CD14-positive monocyte (primary cell): ENCODE measurements around the gene TCHP. TPM values are rescaled to one million over a fixed set of nuclear protein-coding genes. Genes with fewer than 3 reads are reported as not detected.
A peak's percentile ranks its signal among the peaks of the same experiment; 100 is the strongest.

Experiments used
- DNase-seq, 3 donors: peaks; one replicate each; pipeline ENCODE4 v3.0.0-alpha.2; 2011 to 2022
- H2AFZ ChIP-seq: 2 replicates; pipeline ENCODE4 v1.6.0; 2012; ENCODE audit warnings: mild to moderate bottlenecking, low read depth, low read length, inconsistent platforms; ENCODE audit not compliant: insufficient read depth, poor library complexity, severe bottlenecking
- H3K27ac ChIP-seq, 2 donors: 1 replicate in 1 of 2; 2 replicates in 1 of 2; pipeline ENCODE4 v1.5.1; 2012 to 2013; ENCODE audit warnings: low read length in 2 of 2, control low read depth in 1 of 2, inconsistent platforms in 1 of 2, low read depth in 1 of 2, mild to moderate bottlenecking in 1 of 2
- H3K27me3 ChIP-seq, 2 donors: one replicate each; pipeline versions ENCODE4 v1.6.0 to v1.6.1; 2011 to 2013; ENCODE audit warnings: low read length in 2 of 2; ENCODE audit not compliant: control insufficient read depth in 2 of 2, insufficient read depth in 2 of 2
- H3K36me3 ChIP-seq, 2 donors: replicated peaks in 1 of 2; 1 replicate in 1 of 2; 2 replicates in 1 of 2; pipeline versions ENCODE4 v1.5.1 to v1.6.1; 2012 to 2013; ENCODE audit warnings: low read length in 2 of 2, control low read depth in 1 of 2, inconsistent platforms in 1 of 2, mild to moderate bottlenecking in 1 of 2; ENCODE audit not compliant: insufficient read depth in 2 of 2, control insufficient read depth in 1 of 2
- H3K4me1 ChIP-seq, 2 donors: 1 replicate in 1 of 2; 2 replicates in 1 of 2; pipeline versions ENCODE4 v1.5.1 to v1.6.1; 2012 to 2013; ENCODE audit warnings: low read length in 2 of 2, control low read depth in 1 of 2, inconsistent platforms in 1 of 2, mild to moderate bottlenecking in 1 of 2, moderate library complexity in 1 of 2; ENCODE audit not compliant: insufficient read depth in 2 of 2, control insufficient read depth in 1 of 2
- H3K4me2 ChIP-seq: replicated peaks from 2 replicates; pipeline ENCODE3; 2012; ENCODE audit warnings: low read length, moderate library complexity, mild to moderate bottlenecking; ENCODE audit not compliant: poor library complexity, severe bottlenecking; ENCODE audit errors: extremely low read depth
- H3K4me3 ChIP-seq, 3 experiments: fragments of 200-600 bp in 1 of 3; sonication (generic) in 1 of 3; replicated peaks in 1 of 3; 1 replicate in 2 of 3; 2 replicates in 1 of 3; pipeline ENCODE4 v1.5.1; 2011 to 2013; ENCODE audit warnings: low read length in 3 of 3, mild to moderate bottlenecking in 3 of 3, control low read depth in 2 of 3, low read depth in 2 of 3, inconsistent platforms in 1 of 3, moderate library complexity in 1 of 3
- H3K79me2 ChIP-seq: 2 replicates; pipeline ENCODE4 v1.6.0; 2012; ENCODE audit warnings: mild to moderate bottlenecking, control low read depth, inconsistent platforms, low read length, moderate library complexity; ENCODE audit not compliant: insufficient read depth
- H3K9ac ChIP-seq: 2 replicates; pipeline ENCODE4 v1.6.0; 2017; ENCODE audit warnings: low read length, mild to moderate bottlenecking; ENCODE audit not compliant: insufficient read depth, poor library complexity, severe bottlenecking
- H3K9me3 ChIP-seq, 2 donors: replicated peaks in 1 of 2; 1 replicate in 1 of 2; 2 replicates in 1 of 2; pipeline versions ENCODE4 v1.5.1 to v1.6.1; 2012 to 2013; ENCODE audit warnings: low read length in 2 of 2, control low read depth in 1 of 2; ENCODE audit not compliant: control insufficient read depth in 1 of 2, insufficient read depth in 1 of 2
- H4K20me1 ChIP-seq: 2 replicates; pipeline ENCODE4 v1.6.0; 2012; ENCODE audit warnings: mild to moderate bottlenecking, low read length, control low read depth, moderate library complexity; ENCODE audit not compliant: insufficient read depth
- H3K27ac Mint-ChIP-seq, 7 donors: one replicate each; pipeline ENCODE4 v1.8.0; 2020; ENCODE audit warnings: mild to moderate bottlenecking in 7 of 7, mixed read lengths in 7 of 7, moderate library complexity in 6 of 7, inconsistent platforms in 2 of 7
- H3K27me3 Mint-ChIP-seq, 3 donors: one replicate each; pipeline ENCODE4 v1.8.0; 2021 to 2022; ENCODE audit warnings: low read depth in 3 of 3, mild to moderate bottlenecking in 3 of 3, mixed read lengths in 3 of 3, moderate library complexity in 3 of 3, inconsistent platforms in 1 of 3
- H3K36me3 Mint-ChIP-seq, 2 donors: one replicate each; pipeline ENCODE4 v1.8.0; 2020; ENCODE audit warnings: mixed read lengths in 2 of 2, inconsistent platforms in 1 of 2, mild to moderate bottlenecking in 1 of 2
- H3K4me1 Mint-ChIP-seq: one replicate; pipeline ENCODE4 v1.8.0; 2020; ENCODE audit warnings: mild to moderate bottlenecking, mixed read lengths
- H3K4me3 Mint-ChIP-seq, 2 donors: one replicate each; pipeline ENCODE4 v1.8.0; 2020; ENCODE audit warnings: mild to moderate bottlenecking in 2 of 2, mixed read lengths in 2 of 2, moderate library complexity in 1 of 2
- H3K9me3 Mint-ChIP-seq, 7 donors: one replicate each; pipeline ENCODE4 v1.8.0; 2020 to 2022; ENCODE audit warnings: mixed read lengths in 7 of 7, mild to moderate bottlenecking in 6 of 7, moderate library complexity in 6 of 7, inconsistent platforms in 2 of 7
- WGBS: methylation state at CpG from one replicate; pipeline ENCODE4 v1.1.5; 2013; ENCODE audit warnings: missing lambda C conversion rate; ENCODE audit not compliant: insufficient coverage; 5-methylcytosine and 5-hydroxymethylcytosine counted together
- intact Hi-C, 2 donors: fragments of 100-400 bp; cut with micrococcal nuclease; formaldehyde crosslinking; loops; one replicate each; pipeline versions ENCODE4 v1.15.0 to v1.15.1; 2023
- polyA plus RNA-seq, 3 donors: library from polyadenylated mRNA; depleted of rRNA in 1 of 3; unstranded in 2 of 3; stranded (reverse) in 1 of 3; fragments of 300-500 nt in 2 of 3; fragments of >200 nt in 1 of 3; fragmentation: Illumina TruSeq in 2 of 3; gene quantifications; 1 replicate in 2 of 3; 2 replicates in 1 of 3; pipeline ENCODE4 v1.2.3, GENCODE V29; 2012 to 2021
- TF ChIP-seq, protein P1 (sequence below): fragments of 200-600 bp; IDR thresholded peaks from one replicate; pipeline ENCODE4 v1.8.0; 2022; ENCODE audit warnings: antibody characterized with exemption, mild to moderate bottlenecking

TCHP gene
- polyA plus RNA-seq, 3 donors, result 2.6 to 24.5 (median 7.3) TPM

DNA sequence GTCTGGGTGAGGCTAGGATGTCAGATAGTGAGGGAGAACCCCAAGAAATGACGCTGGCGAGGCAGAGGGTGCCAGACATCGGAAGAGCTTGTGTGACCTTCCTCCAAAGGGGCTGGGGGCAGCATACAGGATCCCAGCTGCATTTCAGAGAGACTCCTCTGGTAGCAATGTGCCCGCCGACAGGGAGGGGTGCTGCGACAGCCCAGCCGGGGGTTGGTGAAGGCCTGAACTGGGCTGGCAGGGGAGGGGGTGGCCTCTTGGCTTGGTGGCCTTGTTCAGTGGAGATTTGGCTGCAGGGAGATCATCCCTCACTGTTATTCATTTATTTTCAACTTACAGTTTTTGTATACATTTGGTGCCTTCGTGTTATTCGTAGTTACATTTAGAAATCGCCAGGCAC lies 5.2 kb downstream of the TCHP start:
- Mint-ChIP-seq H3K27me3 (no peaks in the 10 kb centered on the region), H3K27ac (peak overlapping the region in 4 of 7 donors; percentile 24 to 72 (median 26)), H3K4me3 (no peak overlapping the region), H3K4me1 (peaks cover 22% of the 10 kb centered on the region), H3K36me3 (peaks cover 69 to 78% of the 10 kb centered on the region in 2 donors), H3K9me3 (no peaks in the 10 kb centered on the region)
- Histone ChIP-seq H3K36me3 (peaks cover 69 to 77% of the 10 kb centered on the region in 2 donors), H3K9me3 (no peaks in the 10 kb centered on the region), H3K4me2 (no peak overlapping the region), H3K27me3 (no peaks in the 10 kb centered on the region), H3K79me2 (peaks cover 32% of the 10 kb centered on the region), H2AFZ (no peak overlapping the region), H3K4me3 (no peak overlapping the region), H3K4me1 (peaks cover 14 to 19% of the 10 kb centered on the region in 2 donors), H3K27ac (no peak overlapping the region), H3K9ac (no peak overlapping the region), H4K20me1 (peaks cover 22% of the 10 kb centered on the region)
- intact Hi-C loops, result loop anchor here (2.0 to 10.0 kb wide), 2 partner anchors 48 to 50 kb away; no protein-coding TSS in a partner anchor
- TF ChIP-seq, protein P1, sequence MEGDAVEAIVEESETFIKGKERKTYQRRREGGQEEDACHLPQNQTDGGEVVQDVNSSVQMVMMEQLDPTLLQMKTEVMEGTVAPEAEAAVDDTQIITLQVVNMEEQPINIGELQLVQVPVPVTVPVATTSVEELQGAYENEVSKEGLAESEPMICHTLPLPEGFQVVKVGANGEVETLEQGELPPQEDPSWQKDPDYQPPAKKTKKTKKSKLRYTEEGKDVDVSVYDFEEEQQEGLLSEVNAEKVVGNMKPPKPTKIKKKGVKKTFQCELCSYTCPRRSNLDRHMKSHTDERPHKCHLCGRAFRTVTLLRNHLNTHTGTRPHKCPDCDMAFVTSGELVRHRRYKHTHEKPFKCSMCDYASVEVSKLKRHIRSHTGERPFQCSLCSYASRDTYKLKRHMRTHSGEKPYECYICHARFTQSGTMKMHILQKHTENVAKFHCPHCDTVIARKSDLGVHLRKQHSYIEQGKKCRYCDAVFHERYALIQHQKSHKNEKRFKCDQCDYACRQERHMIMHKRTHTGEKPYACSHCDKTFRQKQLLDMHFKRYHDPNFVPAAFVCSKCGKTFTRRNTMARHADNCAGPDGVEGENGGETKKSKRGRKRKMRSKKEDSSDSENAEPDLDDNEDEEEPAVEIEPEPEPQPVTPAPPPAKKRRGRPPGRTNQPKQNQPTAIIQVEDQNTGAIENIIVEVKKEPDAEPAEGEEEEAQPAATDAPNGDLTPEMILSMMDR, result no peak
- no peak for DNase-seq
- WGBS, result 98% methylated on average over 9 of the region's 10 CpGs

DNA sequence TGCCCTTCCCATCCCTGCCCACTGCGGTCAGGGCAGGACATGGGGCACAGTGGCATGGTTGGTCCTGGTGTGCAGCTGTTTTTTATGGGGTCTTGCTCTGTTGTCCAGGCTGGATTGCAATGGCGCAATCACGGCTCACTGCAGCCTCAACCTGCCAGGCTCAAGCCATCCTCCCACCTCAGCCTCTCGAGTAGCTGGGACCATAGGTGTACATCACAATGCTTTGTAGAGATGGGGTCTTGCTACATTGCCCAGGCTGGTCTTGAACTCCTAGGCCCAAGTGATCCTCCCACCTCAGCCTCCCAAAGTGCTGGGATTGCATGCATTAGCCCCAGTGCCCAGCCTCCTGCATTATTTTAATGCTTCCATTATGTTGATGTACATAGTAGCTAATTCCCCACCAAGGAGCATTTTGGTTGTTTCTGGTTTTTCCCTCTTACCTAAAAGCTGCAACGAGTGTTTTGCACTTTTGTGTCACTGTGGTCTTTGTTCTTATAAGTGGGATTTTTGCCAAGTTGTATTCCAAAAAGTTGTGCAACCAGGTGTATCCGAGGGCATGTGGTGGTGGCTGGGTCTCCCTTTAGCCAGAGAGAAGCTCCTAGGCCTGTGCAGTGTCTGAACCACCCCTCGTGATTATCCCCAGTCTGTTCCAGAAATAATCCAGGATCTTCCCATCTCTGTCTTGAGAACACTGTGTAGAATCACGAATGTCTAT lies 10.3 kb downstream of the TCHP start:
- intact Hi-C loops, result no loop called here
- H3K27ac Mint-ChIP-seq, result peak overlapping the region in 2 of 7 donors; percentile 8 to 46
- WGBS, result 100% methylated on average over 1 of the region's 8 CpGs
- Histone ChIP-seq H3K9me3 (no peaks in the 10 kb centered on the region), H2AFZ (no peak overlapping the region), H3K4me1 (peaks cover 2 to 4% of the 10 kb centered on the region in 2 donors), H3K9ac (no peak overlapping the region), H4K20me1 (peaks cover 8% of the 10 kb centered on the region), H3K27me3 (no peaks in the 10 kb centered on the region), H3K4me2 (no peak overlapping the region), H3K27ac (peak overlapping the region in 1 of 2 donors; percentile 0), H3K36me3 (peaks cover 85 to 100% of the 10 kb centered on the region in 2 donors), H3K4me3 (no peak overlapping the region), H3K79me2 (no peaks in the 10 kb centered on the region)
- peaks cover 90 to 99% of the 10 kb centered on the region in 2 donors for H3K36me3 Mint-ChIP-seq
- H3K4me1 Mint-ChIP-seq, result peaks cover 6% of the 10 kb centered on the region
- H3K4me3 Mint-ChIP-seq, result no peak overlapping the region
- no peaks in the 10 kb centered on the region for H3K27me3 Mint-ChIP-seq
- H3K9me3 Mint-ChIP-seq, result no peaks in the 10 kb centered on the region
- no peak for DNase-seq
- TF ChIP-seq, protein P1, result no peak
